ENCODE measurements around the gene RAMP3. TPM values are rescaled to one million over a fixed set of nuclear protein-coding genes. Genes with fewer than 3 reads are reported as not detected.

Gene RAMP3
- total and polyA plus RNA-seq, 8 donors = 2.6 to 21.8 (median 11.1) TPM

DNA sequence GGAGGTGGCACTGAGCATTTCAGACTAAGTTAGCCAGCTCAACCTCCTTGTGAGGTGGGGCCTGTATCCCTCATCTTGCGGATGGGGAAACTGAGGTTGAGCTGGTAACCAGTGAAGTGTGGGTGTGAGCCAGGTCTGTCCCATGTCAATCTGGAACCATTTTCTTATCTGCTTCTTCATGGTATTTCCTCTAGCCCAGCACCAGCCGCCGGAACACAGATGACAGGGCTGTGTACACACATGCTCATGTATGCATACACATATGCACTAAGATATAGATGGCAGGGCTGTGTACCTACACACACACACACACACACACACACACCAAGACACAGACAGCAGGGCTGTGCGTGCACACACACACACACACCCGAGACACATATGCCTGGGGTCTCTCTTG lies 18.5 kb downstream of the RAMP3 start:
- no peaks in the 10 kb centered on the region for H3K9me3 ChIP-seq
- TF ChIP-seq EP300 (IDR thresholded peaks at IDR 0.05) = no peak
- intact Hi-C loops (cut with DNase I; ENCODE audit: low total_unique reads) = no loop called here
- no peak for DNase-seq
- H3K27ac ChIP-seq = no peak overlapping the region
- WGBS, 5 donors = 73 to 85% (median 80%) methylated on average over 5 of the region's 5 CpGs
- no peaks in the 10 kb centered on the region for H3K36me3 ChIP-seq
- no peaks in the 10 kb centered on the region for H3K4me1 ChIP-seq
- peaks cover 0 to 19% (median 0%) of the 10 kb centered on the region in 3 donors for H3K27me3 ChIP-seq
- no peak overlapping the region for H3K4me3 ChIP-seq

- Histone ChIP-seq H3K36me3 (no peaks in the 10 kb centered on the region), H3K4me1 (no peaks in the 10 kb centered on the region), H3K27ac (no peak overlapping the region), H3K9me3 (no peaks in the 10 kb centered on the region), H3K4me3 (no peak overlapping the region), H3K27me3 (peaks cover 0 to 19% (median 0%) of the 10 kb centered on the region in 3 donors)
- intact Hi-C loops (cut with DNase I; ENCODE audit: low total_unique reads) = no loop called here
- DNase-seq = no peak
- no peak for TF ChIP-seq EP300 (IDR thresholded peaks at IDR 0.05)
- WGBS, 5 donors = 76 to 87% (median 77%) methylated on average over 17 to 19 of the region's 19 CpGs
Measured at GRCh38 chr7:45176886-45177731, 19.5 kb downstream of the RAMP3 start.

DNA sequence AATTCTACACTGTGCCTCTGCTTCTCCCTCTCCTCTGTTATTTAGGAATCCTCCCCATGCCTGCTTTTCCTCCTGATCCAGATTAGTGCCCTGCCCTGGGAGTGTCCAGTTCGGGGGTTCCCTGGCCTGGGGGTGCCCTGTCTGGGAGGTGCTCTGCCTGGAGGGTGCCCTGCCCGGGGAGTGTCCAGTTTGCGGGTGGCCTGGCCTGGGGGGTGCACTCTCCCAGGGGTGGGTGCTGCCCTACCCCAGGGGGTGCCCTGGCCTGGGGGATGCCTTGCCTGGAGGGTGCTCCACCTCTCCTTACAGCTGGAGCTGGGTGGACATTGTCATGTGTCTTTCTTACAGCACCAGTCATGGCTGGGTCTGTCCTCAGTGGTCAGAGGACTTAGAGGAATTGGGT lies 20.2 kb downstream of the RAMP3 start:
- Histone ChIP-seq H3K9me3 (no peaks in the 10 kb centered on the region), H3K27me3 (peaks cover 0 to 19% (median 0%) of the 10 kb centered on the region in 3 donors), H3K4me1 (no peaks in the 10 kb centered on the region), H3K27ac (no peak overlapping the region), H3K4me3 (no peak overlapping the region), H3K36me3 (no peaks in the 10 kb centered on the region)
- WGBS, 5 donors = 73 to 80% (median 78%) methylated on average over 2 to 3 of the region's 3 CpGs
- TF ChIP-seq POLR2AphosphoS5 (IDR thresholded peaks at IDR 0.05) (no peak), CTCF (IDR thresholded peaks at IDR 0.05) (no peak), EP300 (IDR thresholded peaks at IDR 0.05) (no peak), POLR2A (IDR thresholded peaks at IDR 0.05) (no peak)
- no peak for DNase-seq
- intact Hi-C loops (cut with DNase I; ENCODE audit: low total_unique reads) = no loop called here

DNA sequence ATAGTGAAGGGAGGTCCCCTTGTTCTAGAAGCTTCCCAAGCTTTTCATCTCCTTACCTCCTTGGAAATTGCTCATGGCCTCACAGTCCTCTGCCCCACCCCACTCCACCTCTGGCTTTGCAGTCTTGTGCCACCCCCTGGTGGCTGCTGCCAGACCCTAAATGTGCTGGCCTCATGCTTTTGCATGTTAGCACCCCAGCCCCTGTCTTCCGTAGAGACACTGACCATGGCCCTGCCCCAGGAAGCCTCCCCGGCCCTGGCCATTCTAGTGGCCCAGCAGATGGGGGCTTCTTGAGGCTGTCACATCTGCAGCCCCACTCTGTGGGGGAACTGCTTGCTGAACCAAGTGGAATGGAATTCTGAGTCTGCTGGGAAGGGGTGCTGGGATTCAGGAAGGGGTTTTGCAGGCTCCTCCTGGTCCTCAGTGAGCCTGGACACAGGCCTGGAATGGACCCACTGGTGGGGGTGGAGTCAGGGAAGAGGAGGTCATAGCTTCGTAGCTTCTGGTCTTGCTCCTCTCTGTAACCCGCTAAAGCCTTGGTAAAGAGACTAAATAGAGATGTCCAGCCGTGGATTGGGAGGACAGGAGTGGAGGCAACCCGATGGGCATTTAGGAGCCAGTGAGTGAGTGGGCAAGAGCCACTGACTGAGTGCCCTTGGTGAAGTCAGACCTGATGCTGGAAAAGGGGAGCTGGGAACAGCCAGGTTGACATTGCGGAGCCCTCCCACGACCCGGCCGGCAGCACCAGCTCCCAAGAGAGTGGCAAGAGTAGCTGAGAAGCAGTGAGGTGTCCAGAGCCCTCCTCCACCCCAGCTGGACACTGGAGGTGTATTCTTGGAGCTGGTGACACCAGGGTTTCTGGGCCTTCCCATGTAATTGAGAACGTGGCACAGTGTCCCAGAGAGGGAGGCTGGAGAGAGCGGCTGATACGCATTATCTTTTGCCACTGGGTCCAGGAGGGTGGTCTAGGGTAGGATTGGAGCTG lies 20.9 kb downstream of the RAMP3 start:
- TF ChIP-seq POLR2A (IDR thresholded peaks at IDR 0.05) = no peak
- TF ChIP-seq EP300 (IDR thresholded peaks at IDR 0.05) = no peak
- TF ChIP-seq CTCF (IDR thresholded peaks at IDR 0.05) = no peak
- no peak for TF ChIP-seq POLR2AphosphoS5 (IDR thresholded peaks at IDR 0.05)
- Histone ChIP-seq H3K4me3 (no peak overlapping the region), H3K9me3 (no peaks in the 10 kb centered on the region), H3K36me3 (no peaks in the 10 kb centered on the region), H3K27ac (no peak overlapping the region), H3K27me3 (peaks cover 0 to 19% (median 0%) of the 10 kb centered on the region in 3 donors), H3K4me1 (no peaks in the 10 kb centered on the region)
- 61 to 75% (median 73%) methylated on average over 13 of the region's 13 CpGs for WGBS, 5 donors
- intact Hi-C loops (cut with DNase I; ENCODE audit: low total_unique reads) = no loop called here
- no peak for DNase-seq

DNA sequence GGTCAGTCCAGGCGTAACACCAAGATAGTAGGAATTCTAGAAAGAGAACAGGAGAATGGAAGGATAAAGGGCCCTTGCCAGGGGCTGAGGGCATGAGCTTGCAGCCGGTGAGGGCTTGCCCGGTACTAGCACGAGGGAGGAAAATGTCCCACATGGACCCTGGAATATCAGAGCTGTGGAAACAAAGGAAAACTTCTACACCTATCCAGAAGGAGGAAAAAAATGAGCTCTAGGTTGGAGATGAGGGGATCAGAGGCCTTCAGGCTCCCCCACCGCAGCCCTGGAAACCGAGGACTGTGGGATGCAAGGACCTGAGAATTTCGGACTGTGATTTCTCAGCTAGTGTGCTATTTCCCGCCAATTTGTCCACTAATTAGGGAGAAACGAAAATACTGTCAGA lies 22.1 kb downstream of the RAMP3 start:
- DNase-seq = no peak
- 74 to 87% (median 82%) methylated on average over 9 of the region's 9 CpGs for WGBS, 5 donors
- no peaks in the 10 kb centered on the region for H3K4me1 ChIP-seq
- intact Hi-C loops (cut with DNase I; ENCODE audit: low total_unique reads) = no loop called here
- H3K27me3 ChIP-seq = peaks cover 0 to 19% (median 0%) of the 10 kb centered on the region in 3 donors
- no peaks in the 10 kb centered on the region for H3K36me3 ChIP-seq
- no peak overlapping the region for H3K4me3 ChIP-seq
- no peak for TF ChIP-seq EP300 (IDR thresholded peaks at IDR 0.05)
- no peak for TF ChIP-seq POLR2AphosphoS5 (IDR thresholded peaks at IDR 0.05)
- no peak for TF ChIP-seq POLR2A (IDR thresholded peaks at IDR 0.05)
- TF ChIP-seq CTCF (IDR thresholded peaks at IDR 0.05) = no peak
- H3K9me3 ChIP-seq = no peaks in the 10 kb centered on the region
- H3K27ac ChIP-seq = no peak overlapping the region
